ENCODE results near the gene TRAF4. TPM values are rescaled to one million over a fixed set of nuclear protein-coding genes. Genes with fewer than 3 reads are reported as not detected.

TRAF4 gene
- total and polyA plus RNA-seq, 9 of the 15 experiments (the other 6 are each of a cell fraction or from before 2014, with no cell fraction given), result 2.4 to 147 (median 72.4) TPM

- TF ChIP-seq ZNF407 (IDR thresholded peaks at IDR 0.05; ENCODE audit: low read depth) (no peak), ZBTB9 (CRISPR knock-in tag; IDR thresholded peaks at IDR 0.05) (peak; percentile 71; the same call in 1 of the 2 replicates), FIP1L1 (IDR thresholded peaks at IDR 0.05; ENCODE audit: low read depth, low read length, poor library complexity, severe bottlenecking) (peak; percentile 82), HBP1 (CRISPR knock-in tag; IDR thresholded peaks at IDR 0.05) (peak; percentile 62; the same call in 1 of the 2 replicates), RREB1 (CRISPR knock-in tag; IDR thresholded peaks at IDR 0.05) (no peak), ZSCAN29 (IDR thresholded peaks at IDR 0.05) (no peak), NCOA2 (IDR thresholded peaks at IDR 0.05; ENCODE audit: partially characterized antibody in 2 of 2) (no peak)
Observed at GRCh38 chr17:28710861-28711722, 32.7 kb upstream of the TRAF4 start (continued).

All from K562 (cell line).